ENCODE measurements around the gene SIVA1.

Gene SIVA1

DNA sequence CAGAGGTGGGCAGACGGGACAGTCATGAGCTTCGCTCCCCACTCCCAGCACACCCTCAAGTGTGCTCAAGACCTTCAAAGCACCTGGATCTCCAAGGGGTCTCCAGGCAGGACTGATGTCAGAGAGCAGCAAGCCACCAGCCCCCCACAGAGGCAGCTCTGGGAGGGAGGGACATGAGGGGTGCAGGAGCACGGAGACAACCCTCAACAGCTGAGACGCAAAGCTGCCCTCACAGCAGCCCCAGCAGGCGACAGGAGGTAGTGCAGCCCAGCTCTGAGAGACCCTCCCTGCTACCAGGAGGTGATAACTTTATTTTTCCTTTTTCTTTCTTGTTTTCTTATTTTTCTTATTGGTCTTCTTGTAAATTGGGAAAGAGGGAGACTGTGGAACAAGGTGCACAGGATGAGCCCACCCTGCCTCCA, 17.9 kb downstream of the SIVA1 start:
- no peak for DNase-seq

- DNase-seq: no peak
Observed at GRCh38 chr14:104771374-104771773, 18.4 kb downstream of the SIVA1 start.

DNA sequence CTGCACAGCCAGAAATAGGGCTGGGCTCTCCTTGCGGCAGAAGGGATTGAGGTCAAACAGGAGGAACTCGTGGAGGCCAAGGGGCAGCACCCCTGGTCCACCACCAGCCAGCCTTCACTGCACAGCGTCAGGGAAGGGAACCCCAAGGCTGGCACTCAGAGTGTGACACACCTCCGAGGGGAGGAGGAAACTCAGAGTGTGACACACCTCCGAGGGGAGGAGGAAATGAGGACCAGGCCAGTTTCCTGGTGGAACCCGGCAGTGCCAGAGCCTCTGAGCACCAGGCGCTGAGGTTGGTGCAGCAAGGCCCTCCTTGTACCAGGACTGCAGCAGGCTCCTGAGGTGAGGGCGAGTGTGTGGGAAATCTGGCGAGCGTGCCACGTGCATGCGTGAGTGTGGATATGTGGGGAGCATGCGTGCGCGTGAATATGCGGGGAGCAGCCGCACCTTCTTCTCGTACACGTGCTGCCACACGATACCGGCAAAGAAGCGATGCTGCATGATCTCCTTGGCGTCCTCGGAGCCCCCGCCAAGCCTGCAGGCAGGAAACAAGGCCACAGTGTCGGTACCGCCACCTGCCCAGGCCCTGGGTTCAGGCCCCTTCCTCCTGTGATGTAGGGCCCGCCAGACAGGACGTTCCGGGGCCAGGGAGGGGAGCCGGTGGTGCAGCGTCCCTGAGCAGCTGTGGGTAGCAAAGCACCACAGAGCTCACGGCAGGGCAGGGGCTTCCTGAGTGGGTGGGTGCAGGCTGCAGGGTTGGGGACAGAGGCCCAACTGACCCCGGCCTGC, 19.2 kb downstream of the SIVA1 start:
- no peak for DNase-seq

- DNase-seq: no peak
Observed at GRCh38 chr14:104772707-104773504, 20.0 kb downstream of the SIVA1 start.

GRCh38 chr14:104773505-104774452, 20.8 kb downstream of the SIVA1 start:
- DNase-seq: no peak

DNA sequence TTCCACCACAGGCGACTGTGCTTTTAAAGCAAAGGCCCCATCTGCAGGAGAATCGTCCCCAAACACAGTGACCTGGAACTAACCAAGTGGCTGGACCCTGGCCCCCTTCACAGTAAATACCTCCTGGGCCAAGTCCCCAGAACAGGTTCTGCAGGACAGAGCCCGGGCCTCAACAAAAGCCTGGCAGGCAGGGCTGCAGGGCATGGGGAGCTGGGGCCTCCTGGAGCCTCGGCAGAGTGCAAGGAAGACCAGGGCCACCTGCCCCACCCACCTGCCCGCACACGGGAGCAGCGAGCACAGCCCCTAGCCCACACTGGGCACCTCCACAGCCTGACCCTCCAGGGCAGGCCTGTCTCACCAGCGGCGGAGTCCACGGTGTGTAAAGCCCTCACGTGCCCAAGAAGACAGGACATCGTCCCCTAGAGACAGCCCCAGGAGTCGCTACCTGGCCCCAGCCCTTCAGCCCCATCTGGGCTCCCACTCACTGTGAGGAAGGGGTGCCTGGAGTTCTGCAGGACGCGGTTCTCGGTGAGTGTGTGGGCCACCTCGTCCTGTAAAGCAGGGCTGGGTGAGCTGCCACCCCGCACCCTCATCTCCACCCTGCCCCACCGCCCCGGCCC, 21.6 kb downstream of the SIVA1 start:
- no peak for DNase-seq

- DNase-seq: no peak
Observed at GRCh38 chr14:104775073-104775489, 22.1 kb downstream of the SIVA1 start.

DNA sequence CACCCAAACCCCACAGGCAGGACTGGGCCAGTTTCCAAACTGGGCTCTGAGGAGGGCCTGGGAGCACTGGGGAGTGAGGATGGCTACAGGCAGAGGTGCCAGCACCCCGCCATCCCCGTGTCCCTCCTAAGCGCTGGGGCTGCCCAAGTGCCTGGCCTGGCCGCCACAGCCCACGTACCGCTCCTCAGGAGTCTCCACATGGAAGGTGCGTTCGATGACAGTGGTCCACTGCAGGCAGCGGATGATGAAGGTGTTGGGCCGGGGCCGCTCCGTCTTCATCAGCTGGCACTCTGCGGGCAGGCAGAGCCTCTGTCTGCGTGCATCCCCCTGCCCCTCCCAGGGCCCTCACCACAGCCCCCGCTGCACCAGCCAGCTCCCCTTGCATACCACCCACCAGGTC, 23.5 kb downstream of the SIVA1 start:
- no peak for DNase-seq

- DNase-seq: no peak
Observed at GRCh38 chr14:104776961-104777807, 24.2 kb downstream of the SIVA1 start.

DNA sequence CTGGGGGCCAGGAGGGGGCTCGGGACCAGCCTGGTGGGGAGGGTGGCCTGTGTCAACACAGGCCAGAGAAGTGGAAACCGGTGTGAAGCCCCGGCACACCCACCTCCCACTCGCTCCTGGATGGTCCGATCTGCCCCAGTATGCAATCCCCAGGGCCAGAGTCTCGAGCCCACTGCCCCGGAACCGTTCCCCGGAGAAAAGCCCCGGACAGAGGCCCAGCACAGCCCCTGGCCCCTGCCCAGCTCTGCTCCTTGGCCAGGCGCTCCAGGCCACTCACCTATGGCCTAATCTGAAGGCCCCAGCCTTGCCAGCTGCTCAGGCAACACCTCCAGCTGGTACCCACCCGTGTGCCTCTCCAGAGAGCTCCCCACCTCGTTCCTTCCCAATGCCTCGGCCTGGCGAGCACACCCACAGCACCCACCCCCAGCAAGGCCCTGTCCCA, 24.9 kb downstream of the SIVA1 start:
- DNase-seq: no peak

DNA sequence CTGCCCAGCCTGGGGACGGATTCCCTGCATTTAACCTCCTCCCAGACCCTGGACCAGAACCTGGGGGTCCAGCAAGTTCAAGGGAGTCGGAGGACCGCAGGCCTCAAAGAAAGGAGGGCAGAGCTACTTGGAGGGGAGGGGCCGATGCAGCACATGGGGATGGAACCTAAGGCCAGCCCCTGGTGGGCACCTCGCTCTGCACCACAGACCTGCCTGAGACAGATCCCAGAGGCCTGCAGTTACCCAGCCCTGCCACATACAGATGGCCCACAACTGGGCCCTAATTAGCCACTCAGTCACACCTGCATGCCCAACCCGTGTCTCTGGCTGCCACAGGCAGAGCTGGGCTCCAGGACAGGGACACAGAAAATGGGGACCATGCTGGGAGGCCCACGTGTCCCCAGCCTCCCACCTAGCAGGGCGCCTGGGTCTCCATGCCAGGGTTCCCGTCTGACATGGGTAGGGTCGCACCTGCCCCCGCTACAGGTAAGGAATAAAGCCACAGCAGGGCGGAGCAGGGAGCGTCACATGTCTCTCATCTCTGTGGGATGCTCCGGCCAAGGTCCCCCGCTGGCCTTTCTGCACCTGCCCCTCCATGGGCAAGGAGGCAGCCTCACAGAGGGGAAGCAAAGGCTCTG, 25.9 kb downstream of the SIVA1 start:
- DNase-seq: no peak

DNA sequence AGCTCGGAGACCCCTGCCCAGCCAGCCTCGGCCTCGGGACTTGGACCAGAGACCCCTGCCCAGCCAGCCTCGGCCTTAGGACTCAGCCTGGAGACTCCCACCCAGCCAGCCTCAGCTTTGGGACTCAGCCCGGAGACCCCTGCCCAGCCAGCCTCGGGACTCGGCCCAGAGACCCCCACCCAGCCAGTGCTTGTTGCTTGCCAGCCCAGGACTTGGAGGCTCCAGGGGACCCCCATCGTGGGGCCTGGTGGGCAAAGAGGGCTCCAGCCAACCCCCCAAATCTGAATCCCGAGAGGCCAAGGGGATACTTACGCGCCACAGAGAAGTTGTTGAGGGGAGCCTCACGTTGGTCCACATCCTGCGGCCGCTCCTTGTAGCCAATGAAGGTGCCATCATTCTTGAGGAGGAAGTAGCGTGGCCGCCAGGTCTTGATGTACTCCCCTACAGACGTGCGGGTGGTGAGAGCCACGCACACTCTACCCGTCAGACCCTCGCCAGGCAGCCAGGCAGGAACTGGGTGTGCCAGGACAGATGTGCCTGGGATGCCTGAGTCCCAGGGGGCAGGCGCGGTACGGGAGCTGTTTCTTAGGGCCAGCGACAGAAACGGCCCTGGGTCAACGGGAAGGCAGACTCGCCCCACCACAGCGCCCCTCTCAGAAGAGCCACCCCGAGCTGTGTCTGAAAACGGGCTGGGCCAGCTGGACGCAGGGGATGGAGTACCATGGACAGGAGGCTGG, 27.0 kb downstream of the SIVA1 start:
- no peak for DNase-seq

- no peak for DNase-seq
Observed at GRCh38 chr14:104780513-104781030, 27.6 kb downstream of the SIVA1 start.

- no peak for DNase-seq
Observed at GRCh38 chr14:104781271-104782077, 28.5 kb downstream of the SIVA1 start.

GRCh38 chr14:104782086-104782807, 29.3 kb downstream of the SIVA1 start:
- no peak for DNase-seq

DNA sequence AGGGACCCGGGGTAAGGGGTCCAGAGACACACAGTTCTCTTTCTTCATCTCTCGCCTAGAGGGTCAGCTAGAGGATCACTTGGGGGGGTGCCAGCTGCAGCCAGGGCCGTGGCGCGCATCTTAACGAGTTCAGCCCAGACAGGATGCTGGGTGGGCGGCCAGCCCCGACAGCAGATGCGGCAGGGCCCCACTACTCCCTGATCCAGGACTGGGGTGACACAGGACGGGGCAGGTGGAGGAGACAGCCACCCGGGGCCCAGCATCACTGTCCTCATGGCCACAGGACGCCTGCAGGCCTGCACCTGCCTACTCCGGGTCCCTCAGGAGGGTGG, 29.8 kb downstream of the SIVA1 start:
- DNase-seq: no peak
